Psoas muscle (tissue), 8 donors: ENCODE data around the gene PLD6. TPM values are rescaled to one million over a fixed set of nuclear protein-coding genes. Genes with fewer than 3 reads are reported as not detected.

Experiments
- ATAC-seq, 4 donors: fragments of 200-7000 bp; cut with Tn5 transposase; one replicate each; pipeline ENCODE4 v1.9.1; 2020; ENCODE audit warnings: moderate library complexity in 3 of 4, mild to moderate bottlenecking in 2 of 4
- DNase-seq, 2 donors: peaks; one replicate each; pipeline ENCODE4 v3.0.0-alpha.2; 2020
- H3K27ac ChIP-seq: fragments of 200-600 bp; one replicate; pipeline ENCODE4 v1.8.0; 2022
- H3K27me3 ChIP-seq, 3 donors: fragments of 200-600 bp in 1 of 3; one replicate each; pipeline versions ENCODE4 v1.6.1 to v1.8.0; 2013 to 2022; ENCODE audit warnings: low read length in 2 of 3, mild to moderate bottlenecking in 2 of 3, moderate library complexity in 1 of 3; ENCODE audit not compliant: insufficient read depth in 3 of 3
- H3K36me3 ChIP-seq, 2 donors: fragments of 200-600 bp in 1 of 2; one replicate each; pipeline versions ENCODE4 v1.6.1 to v1.8.0; 2013 to 2022; ENCODE audit warnings: low read depth in 1 of 2, mild to moderate bottlenecking in 1 of 2, moderate library complexity in 1 of 2; ENCODE audit not compliant: insufficient read depth in 1 of 2
- H3K4me1 ChIP-seq: fragments of 200-600 bp; one replicate; pipeline ENCODE4 v1.8.0; 2022
- H3K4me3 ChIP-seq: fragments of 200-600 bp; one replicate; pipeline ENCODE4 v1.8.0; 2022; ENCODE audit warnings: mild to moderate bottlenecking
- H3K9me3 ChIP-seq: fragments of 200-600 bp; one replicate; pipeline ENCODE4 v1.8.0; 2022
- CTCF ChIP-seq: fragments of 200-600 bp; IDR thresholded peaks from one replicate; pipeline ENCODE4 v1.8.0; 2022; ENCODE audit warnings: antibody characterized with exemption
- WGBS, 3 donors: extraction: QIAGEN DNeasy Blood & Tissue Kit; methylation state at CpG; one replicate each; pipeline versions ENCODE4 v1.1.6 to v1.1.7; 2013; 5-methylcytosine and 5-hydroxymethylcytosine counted together
- intact Hi-C, 2 donors: fragments of 100-400 bp; cut with DNase I; formaldehyde crosslinking; loops; one replicate each; pipeline versions ENCODE4 v1.11.0 to v1.14.2; 2022
- polyA plus RNA-seq, 3 donors: library from polyadenylated mRNA; stranded (reverse); fragments of 200-250 nt; gene quantifications; one replicate each; pipeline ENCODE4 v1.2.3, GENCODE V29; 2013
- total RNA-seq, 4 donors: library from RNA; stranded (reverse); fragmentation: NEBNext Ultra II Directional in 2 of 4; extraction: Animal tissue kit (Norgen Biotek cat#: 25700) in 2 of 4; gene quantifications; one replicate each; pipeline versions ENCODE4 v1.2.1 to v1.2.4, GENCODE V29; 2021 to 2023
- donor health status: healthy with polysubstance abuse.
- donor health status: DM: no; HTN: no; CAD: no; lungs with moderate emphysema.
- donor health status: Bipolar disorder and iron deficiency.
- donor health status: healthy.
- donor health status: DM: yes; HTN: yes; CAD: no.
- donor health status: DM: no; HTN: no; CAD: no.
- donor health status: DM: no; HTN: no; CAD: no.
- donor health status: DM: yes; HTN: yes; CAD: no.

PLD6 gene
- total and polyA plus RNA-seq, 7 donors, result 0.84 to 5.4 (median 2.5) TPM

- Histone ChIP-seq H3K27me3 (no peaks in the 10 kb centered on the region), H3K4me1 (peaks cover 4% of the 10 kb centered on the region), H3K27ac (no peak overlapping the region), H3K36me3 (peaks cover 5 to 100% of the 10 kb centered on the region in 2 donors), H3K4me3 (no peak overlapping the region), H3K9me3 (no peaks in the 10 kb centered on the region)
- 88 to 95% (median 94%) methylated on average over 10 of the region's 10 CpGs for WGBS, 3 donors
- intact Hi-C loops, result loop anchor here in 1 of 2 donors (10.0 kb wide), 1 partner anchor 63 kb away; no protein-coding TSS in a partner anchor
- ATAC-seq, result no peak
- no peak for TF ChIP-seq CTCF
- DNase-seq, result peak in 1 of 2 donors; percentile 39
Observed at GRCh38 chr17:17167356-17167755, 38.8 kb downstream of the PLD6 start.

GRCh38 chr17:17166446-17166845 lies 39.7 kb downstream of the PLD6 start:
- H3K27me3 ChIP-seq, result no peaks in the 10 kb centered on the region
- intact Hi-C loops, result loop anchor here in 1 of 2 donors (10.0 kb wide), 1 partner anchor 62 kb away; no protein-coding TSS in a partner anchor
- no peak overlapping the region for H3K4me3 ChIP-seq
- H3K9me3 ChIP-seq, result no peaks in the 10 kb centered on the region
- TF ChIP-seq CTCF, result no peak
- ATAC-seq (no peak), DNase-seq (peak in 1 of 2 donors; percentile 34)
- H3K36me3 ChIP-seq, result peaks cover 5 to 100% of the 10 kb centered on the region in 2 donors
- H3K4me1 ChIP-seq, result peaks cover 4% of the 10 kb centered on the region
- no peak overlapping the region for H3K27ac ChIP-seq
- WGBS, 3 donors, result 91 to 95% (median 92%) methylated on average over 8 of the region's 8 CpGs

- Histone ChIP-seq H3K27ac (no peak overlapping the region), H3K4me3 (no peak overlapping the region), H3K27me3 (no peaks in the 10 kb centered on the region), H3K9me3 (no peaks in the 10 kb centered on the region), H3K36me3 (peaks cover 8 to 100% of the 10 kb centered on the region in 2 donors), H3K4me1 (peaks cover 1% of the 10 kb centered on the region)
- WGBS, 3 donors, result 71 to 89% (median 76%) methylated on average over 23 of the region's 23 CpGs
- TF ChIP-seq CTCF, result no peak
- DNase-seq, result peak in 1 of 2 donors; percentile 69
- intact Hi-C loops, result loop anchor here in 1 of 2 donors (10.0 kb wide), 1 partner anchor 61 kb away; no protein-coding TSS in a partner anchor
- ATAC-seq, result peak in 3 of 4 donors; percentile 18 to 79 (median 65)
Observed at GRCh38 chr17:17165666-17166308, 40.3 kb downstream of the PLD6 start.

GRCh38 chr17:17164676-17165075 lies 41.5 kb downstream of the PLD6 start:
- Histone ChIP-seq H3K36me3 (peaks cover 8 to 100% of the 10 kb centered on the region in 2 donors), H3K4me1 (no peaks in the 10 kb centered on the region), H3K4me3 (no peak overlapping the region), H3K9me3 (no peaks in the 10 kb centered on the region), H3K27ac (no peak overlapping the region), H3K27me3 (no peaks in the 10 kb centered on the region)
- intact Hi-C loops, result loop anchor here in 1 of 2 donors (5.0 to 10.0 kb wide), 2 partner anchors 60 to 817 kb away; no protein-coding TSS in a partner anchor
- DNase-seq (no peak), ATAC-seq (no peak)
- no peak for TF ChIP-seq CTCF
- 75 to 82% (median 81%) methylated on average over 17 of the region's 17 CpGs for WGBS, 3 donors
